Stimulated activated CD8-positive, alpha-beta memory T cell treated with anti-CD3 and anti-CD28 coated beads, Interleukin-7, amount 100 ng/mL, for 24 hours (primary cell): ENCODE results near the gene TENT5C.

Experiments used
- DNase-seq: peaks from one replicate; pipeline ENCODE4 v3.0.0-alpha.2; 2020; ENCODE audit warnings: low read depth

TENT5C gene

GRCh38 chr1:117573386-117574023 lies 32.3 kb upstream of the TENT5C start:
- DNase-seq: no peak

- no peak for DNase-seq
Observed at GRCh38 chr1:117574161-117574835, 31.6 kb upstream of the TENT5C start.

- DNase-seq: no peak
Observed at GRCh38 chr1:117575586-117576225, 30.1 kb upstream of the TENT5C start.

- DNase-seq: no peak
Observed at GRCh38 chr1:117576236-117576635, 29.6 kb upstream of the TENT5C start.

- DNase-seq: no peak
Observed at GRCh38 chr1:117577191-117577885, 28.5 kb upstream of the TENT5C start.

- no peak for DNase-seq
Observed at GRCh38 chr1:117578466-117578865, 27.4 kb upstream of the TENT5C start.

- no peak for DNase-seq
Observed at GRCh38 chr1:117579221-117579906, 26.5 kb upstream of the TENT5C start.

GRCh38 chr1:117580436-117580835 lies 25.4 kb upstream of the TENT5C start:
- no peak for DNase-seq

GRCh38 chr1:117580882-117581281 lies 25.0 kb upstream of the TENT5C start:
- DNase-seq: no peak

GRCh38 chr1:117581391-117581943 lies 24.4 kb upstream of the TENT5C start:
- no peak for DNase-seq

GRCh38 chr1:117582451-117582850 lies 23.4 kb upstream of the TENT5C start:
- no peak for DNase-seq

- DNase-seq: no peak
Observed at GRCh38 chr1:117583247-117583646, 22.6 kb upstream of the TENT5C start.

GRCh38 chr1:117584181-117584580 lies 21.7 kb upstream of the TENT5C start:
- DNase-seq: no peak

GRCh38 chr1:117585086-117585485 lies 20.8 kb upstream of the TENT5C start:
- no peak for DNase-seq

- no peak for DNase-seq
Observed at GRCh38 chr1:117586337-117586736, 19.5 kb upstream of the TENT5C start.

GRCh38 chr1:117586747-117587498 lies 18.9 kb upstream of the TENT5C start:
- DNase-seq: no peak

GRCh38 chr1:117587499-117588356 lies 18.1 kb upstream of the TENT5C start:
- DNase-seq: no peak

GRCh38 chr1:117589544-117589943 lies 16.3 kb upstream of the TENT5C start:
- no peak for DNase-seq

GRCh38 chr1:117590273-117590925 lies 15.4 kb upstream of the TENT5C start:
- no peak for DNase-seq

- no peak for DNase-seq
Observed at GRCh38 chr1:117591252-117591651, 14.6 kb upstream of the TENT5C start.
